K562 (cell line): ENCODE measurements around the gene AGPAT3. TPM values are rescaled to one million over a fixed set of nuclear protein-coding genes. Genes with fewer than 3 reads are reported as not detected.

ENCODE experiments used
- ATAC-seq: fragments of 200-7000 bp; cut with Tn5 transposase; 3 replicates; pipeline ENCODE4 v1.9.1; 2020; ENCODE audit warnings: moderate library complexity
- BruUV-seq: library from RNA; stranded (reverse); fragments of 400-500 nt; replicated peaks from 2 replicates; lab custom pipeline; 2021; lab: Mats Ljungman, UMichigan
- CTCF ChIA-PET: fragments of 300-600 bp; formaldehyde crosslinking; extraction: SDS; loops from one replicate; lab custom pipeline; 2021; ENCODE audit warnings: low intra/inter-chr PET ratio; lab: Yijun Ruan, JAX
- POLR2A ChIA-PET: fragments of 300-600, 350-650 bp; sonication (Branson Sonifier 250); formaldehyde crosslinking; extraction: SDS; loops from one replicate; lab custom pipeline; 2021; ENCODE audit warnings: antibody characterized with exemption, inconsistent platforms; lab: Yijun Ruan, JAX
- DNase-seq, 4 experiments: peaks; one replicate each; pipeline versions ENCODE4 v3.0.0 to v3.0.0-alpha.2; 2011 to 2018; ENCODE audit warnings: low spot score in 3 of 4, mixed read lengths in 3 of 4; ENCODE audit errors: extremely low read depth in 1 of 4
- FAIRE-seq: peaks from 2 replicates; lab custom pipeline; 2011; peaks lifted over from hg19 to GRCh38; lab: Jason Lieb, UNC
- H2AFZ ChIP-seq: 2 replicates; pipeline ENCODE4 v1.6.0; 2011; ENCODE audit warnings: low read depth, low read length, control low read depth, inconsistent platforms
- H3K27ac ChIP-seq: fragments of 200-600 bp; 3 replicates; pipeline ENCODE4 v1.8.0; 2011; ENCODE audit warnings: low read depth, mild to moderate bottlenecking, control low read depth, inconsistent platforms, low read length, moderate library complexity, mixed read lengths; ENCODE audit errors: extremely low read depth
- H3K27me3 ChIP-seq, 2 experiments: fragments of 300-600 bp in 1 of 2; 2 replicates in 1 of 2; 3 replicates in 1 of 2; pipeline versions ENCODE4 v1.6.0 to v1.8.0; 2011; ENCODE audit warnings: inconsistent platforms in 2 of 2, low read length in 2 of 2, mild to moderate bottlenecking in 1 of 2, mixed read lengths in 1 of 2, moderate library complexity in 1 of 2; ENCODE audit not compliant: control insufficient read depth in 2 of 2, insufficient read depth in 2 of 2
- H3K36me3 ChIP-seq: fragments of 300-600 bp; 3 replicates; pipeline ENCODE4 v1.8.0; 2011; ENCODE audit warnings: mild to moderate bottlenecking, low read length, inconsistent platforms; ENCODE audit not compliant: control insufficient read depth, insufficient read depth
- H3K4me1 ChIP-seq, 2 experiments: fragments of 200-600 bp in 1 of 2; replicated peaks in 1 of 2; 2 replicates in 1 of 2; 3 replicates in 1 of 2; pipeline versions ENCODE4 v1.5.1 to v1.8.0; 2011; ENCODE audit warnings: inconsistent platforms in 2 of 2, low read length in 2 of 2, mild to moderate bottlenecking in 1 of 2, mixed read lengths in 1 of 2, moderate library complexity in 1 of 2; ENCODE audit not compliant: control insufficient read depth in 2 of 2, insufficient read depth in 2 of 2
- H3K4me2 ChIP-seq: 2 replicates; pipeline ENCODE4 v1.6.1; 2011; ENCODE audit warnings: low read length, control low read depth, inconsistent platforms, mixed read lengths; ENCODE audit not compliant: insufficient read depth
- H3K4me3 ChIP-seq: fragments of 200-600 bp; sonication (generic), shearing (Covaris generic); 2 replicates; pipeline ENCODE4 v1.5.1; 2016; ENCODE audit warnings: control low read depth, inconsistent platforms
- H3K79me2 ChIP-seq: fragments of 200-600 bp; 3 replicates; pipeline ENCODE4 v1.8.0; 2011; ENCODE audit warnings: low read length, inconsistent platforms; ENCODE audit not compliant: control insufficient read depth, insufficient read depth
- H3K9ac ChIP-seq, 2 experiments: 2 replicates each; pipeline versions ENCODE4 v1.6.0 to v1.6.1; 2011; ENCODE audit warnings: low read depth in 2 of 2, low read length in 2 of 2, control low read depth in 1 of 2, inconsistent platforms in 1 of 2, mild to moderate bottlenecking in 1 of 2, mixed read lengths in 1 of 2; ENCODE audit not compliant: insufficient read depth in 1 of 2
- H3K9me1 ChIP-seq: one replicate; pipeline ENCODE4 v1.6.0; 2011; ENCODE audit warnings: inconsistent platforms, mild to moderate bottlenecking, low read length, moderate library complexity; ENCODE audit not compliant: control insufficient read depth, insufficient read depth
- H3K9me3 ChIP-seq: replicated peaks from 2 replicates; pipeline ENCODE4 v1.5.1; 2011; ENCODE audit warnings: low read depth, low read length, inconsistent platforms; ENCODE audit not compliant: control insufficient read depth, insufficient read depth
- H4K20me1 ChIP-seq: replicated peaks from 2 replicates; pipeline ENCODE4 v1.6.1; 2011; ENCODE audit warnings: low read length, inconsistent platforms, mixed read lengths; ENCODE audit not compliant: control insufficient read depth, insufficient read depth
- DNMT1 ChIP-seq: fragments of 450-650 bp; IDR thresholded peaks from 2 replicates; pipeline ENCODE4 v1.6.1; 2016; ENCODE audit warnings: antibody characterized with exemption, mild to moderate bottlenecking
- HDGF ChIP-seq: fragments of 450-650 bp; IDR thresholded peaks from 2 replicates; pipeline ENCODE4 v1.6.1; 2016
- HMGN3 ChIP-seq: IDR thresholded peaks from 2 replicates; pipeline ENCODE4 v1.6.1; 2011; ENCODE audit warnings: borderline replicate concordance, low read depth, mild to moderate bottlenecking, mixed read lengths, low read length; ENCODE audit not compliant: insufficient read length; ENCODE audit errors: extremely low read depth
- HOXB6 ChIP-seq: fragments of 250-450 bp; sonication (Bioruptor Pico); IDR thresholded peaks from 2 replicates; pipeline ENCODE4 v1.5.1; 2022; ENCODE audit warnings: mild to moderate bottlenecking, borderline replicate concordance
- MYNN ChIP-seq, 2 experiments: sonication (generic); formaldehyde crosslinking in 1 of 2; IDR thresholded peaks; 2 replicates each; pipeline versions ENCODE4 v1.5.0 to v1.6.1; 2016 to 2020; ENCODE audit warnings: antibody characterized with exemption in 1 of 2, missing genetic modification reagents in 1 of 2
- POLR2G ChIP-seq: fragments of 200-400 bp; formaldehyde crosslinking; IDR thresholded peaks from 2 replicates; pipeline ENCODE4 v1.6.1; 2017; ENCODE audit warnings: low read depth, mild to moderate bottlenecking, antibody characterized with exemption, low read length, moderate library complexity
- RB1 ChIP-seq: fragments of 450-650 bp; IDR thresholded peaks from 2 replicates; pipeline ENCODE4 v1.6.1; 2017; ENCODE audit warnings: low read depth, mild to moderate bottlenecking
- RBFOX2 ChIP-seq: fragments of 200-400 bp; formaldehyde crosslinking; IDR thresholded peaks from 2 replicates; pipeline ENCODE4 v1.6.1; 2017; ENCODE audit warnings: low read depth, mild to moderate bottlenecking, low read length, moderate library complexity
- ZKSCAN1 ChIP-seq: fragments of 150-350 bp; IDR thresholded peaks from 2 replicates; pipeline ENCODE4 v1.6.1; 2016; ENCODE audit warnings: low read depth, low read length
- whole genome bisulfite sequencing: fragments of 100-300 bp; shearing (Covaris generic); methylation state at CpG from one replicate; pipeline ENCODE4 v1.1.6; 2016; ENCODE audit warnings: low coverage, mixed read lengths; ENCODE audit not compliant: insufficient coverage; ENCODE audit errors: missing lambda C conversion rate; 5-methylcytosine and 5-hydroxymethylcytosine counted together
- in situ Hi-C: fragments of 300-500 bp; cut with MboI; formaldehyde crosslinking; loops from 4 replicates; pipeline ENCODE4 v1.15.0; 2018; ENCODE audit warnings: inconsistent platforms, mixed read lengths
- intact Hi-C: fragments of 100-400 bp; cut with micrococcal nuclease; formaldehyde crosslinking; loops from 2 replicates; pipeline ENCODE4 v1.14.2; 2022
- polyA plus RNA-seq, 8 experiments: library from polyadenylated mRNA; depleted of rRNA in 4 of 8; stranded (reverse) in 5 of 8; unstranded in 3 of 8; fragments of >200 nt; fragmentation: Nextera tagmentation in 2 of 8; fragmentation: Illumina TruSeq in 1 of 8; extraction: Ambion mirVana in 2 of 8; extraction: Trizol in 1 of 8; gene quantifications; 2 replicates each; pipeline versions ENCODE4 v1.2.1 to v1.2.3, GENCODE V29; 2011 to 2014; ENCODE audit warnings: inconsistent platforms in 1 of 8, missing spikeins in 1 of 8
- total RNA-seq, 7 experiments: library from RNA; depleted of rRNA in 6 of 7; stranded (reverse); fragments of >200 nt in 6 of 7; fragmentation: Illumina TruSeq in 2 of 7; extraction: Trizol in 2 of 7; gene quantifications; 2 replicates each; pipeline versions ENCODE4 v1.2.1 to v1.2.3, GENCODE V29; 2011 to 2021; ENCODE audit warnings: low replicate concordance in 1 of 7
- TF ChIP-seq, protein P1 (sequence below): sonication (generic); formaldehyde crosslinking; IDR thresholded peaks from 2 replicates; pipeline ENCODE4 v1.8.0; 2023; ENCODE audit warnings: missing genetic modification reagents, mild to moderate bottlenecking, borderline replicate concordance
- TF ChIP-seq, protein P2 (sequence below): fragments of 250-450 bp; sonication (Bioruptor Pico); IDR thresholded peaks from 2 replicates; pipeline ENCODE4 v1.5.1; 2021; ENCODE audit warnings: mild to moderate bottlenecking
- TF ChIP-seq, protein P3 (sequence below): IDR thresholded peaks from 3 replicates; pipeline ENCODE4 v1.6.1; 2011; ENCODE audit warnings: borderline replicate concordance, mild to moderate bottlenecking; ENCODE audit not compliant: insufficient read length, insufficient read depth

AGPAT3 gene
- total and polyA plus RNA-seq, 9 of the 15 experiments (the other 6 are each of a cell fraction or from before 2014, with no cell fraction given): 1.5 to 88.4 (median 35.7) TPM

DNA sequence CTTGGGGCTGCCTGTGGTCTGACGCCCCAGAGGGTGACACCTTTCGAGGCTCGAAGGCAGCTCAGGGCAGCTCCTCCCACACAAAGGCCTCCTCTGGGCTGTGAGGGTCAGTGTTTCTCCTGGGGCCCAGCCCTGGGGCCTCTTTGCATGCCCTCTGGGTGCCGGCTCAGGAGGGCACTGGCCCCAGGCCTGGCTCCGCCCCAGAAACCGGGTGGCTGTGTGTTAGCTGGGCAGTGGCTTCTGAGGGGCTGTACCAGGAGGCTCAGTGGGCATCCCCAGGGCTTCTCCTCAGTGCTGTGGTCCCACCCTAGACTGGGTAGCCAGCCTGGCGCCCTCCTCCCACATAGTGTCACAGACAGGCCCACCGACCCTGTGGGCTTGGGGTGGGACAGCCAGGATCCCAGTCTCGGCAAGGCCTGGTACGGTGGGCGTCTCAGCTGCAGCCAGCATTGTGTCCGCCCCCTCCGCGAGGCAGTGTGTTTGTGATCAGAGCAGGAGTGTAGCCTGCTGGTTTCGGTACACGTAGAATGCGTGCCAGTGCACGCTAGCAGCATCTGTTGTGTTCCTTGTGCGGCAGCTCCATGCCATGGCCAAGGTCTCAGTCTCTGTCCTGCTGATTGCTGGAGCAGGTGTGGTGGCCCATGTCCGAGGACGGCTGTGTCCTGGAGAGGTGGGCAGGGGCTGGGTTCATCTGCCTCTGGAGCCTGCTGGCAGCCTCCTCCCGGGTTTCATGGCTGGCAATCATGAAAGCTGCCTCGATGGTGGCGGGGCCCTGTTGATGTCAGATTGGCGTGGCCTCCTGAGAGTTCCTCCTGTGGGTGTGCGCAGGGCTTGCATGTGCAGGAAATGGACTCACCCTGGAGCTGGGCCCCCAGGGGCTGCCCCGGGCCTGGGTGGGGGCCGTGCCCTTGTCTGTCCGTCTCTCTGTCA lies 47.6 kb upstream of the AGPAT3 start:
- ATAC-seq (no peak), FAIRE-seq (no peak), DNase-seq (no peak)
- POLR2A ChIA-PET: interaction anchor here (0.9 to 2.0 kb wide), 4 partner anchors 9 to 15 kb away, joined by 3 to 9 read pairs (median 4); no protein-coding TSS in a partner anchor
- peak overlapping the region in 1 of 2 experiments; percentile 63; a peak in 2 of 4 replicates for H3K9ac ChIP-seq
- H3K27me3 ChIP-seq: no peaks in the 10 kb centered on the region; a peak in 1 of 5 replicates
- BruUV-seq: no TSS peak
- H3K4me2 ChIP-seq: no peak overlapping the region
- H3K9me1 ChIP-seq: no peaks in the 10 kb centered on the region
- intact Hi-C loops: no loop called here
- no peaks in the 10 kb centered on the region for H3K36me3 ChIP-seq
- no peak overlapping the region for H3K27ac ChIP-seq
- H3K9me3 ChIP-seq: no peaks in the 10 kb centered on the region
- in situ Hi-C loops: no loop called here
- WGBS: 73% methylated on average over 29 of the region's 29 CpGs
- H3K4me3 ChIP-seq: no peak overlapping the region
- H3K4me1 ChIP-seq: peaks cover 12 to 75% of the 10 kb centered on the region in 2 experiments; a peak in 3 of 5 replicates
- no peak overlapping the region for H2AFZ ChIP-seq
- H3K79me2 ChIP-seq: no peaks in the 10 kb centered on the region
- CTCF ChIA-PET: no interaction called here
- H4K20me1 ChIP-seq: 0 out of 2 replicates have a peak, but pooled peaks cover 4% of the 10 kb centered on the region
- no peak for TF ChIP-seq HOXB6 (CRISPR knock-in tag)
- no peak for TF ChIP-seq MYNN (IDR thresholded peaks at IDR 0.05)
- no peak for TF ChIP-seq MYNN (CRISPR knock-in tag; IDR thresholded peaks at IDR 0.05)
- 0 out of 2 replicates have a peak, but pooled peaks have one; percentile 42 for TF ChIP-seq RBFOX2
- no peak for TF ChIP-seq RB1
- TF ChIP-seq ZKSCAN1: no peak
- TF ChIP-seq, protein P1, sequence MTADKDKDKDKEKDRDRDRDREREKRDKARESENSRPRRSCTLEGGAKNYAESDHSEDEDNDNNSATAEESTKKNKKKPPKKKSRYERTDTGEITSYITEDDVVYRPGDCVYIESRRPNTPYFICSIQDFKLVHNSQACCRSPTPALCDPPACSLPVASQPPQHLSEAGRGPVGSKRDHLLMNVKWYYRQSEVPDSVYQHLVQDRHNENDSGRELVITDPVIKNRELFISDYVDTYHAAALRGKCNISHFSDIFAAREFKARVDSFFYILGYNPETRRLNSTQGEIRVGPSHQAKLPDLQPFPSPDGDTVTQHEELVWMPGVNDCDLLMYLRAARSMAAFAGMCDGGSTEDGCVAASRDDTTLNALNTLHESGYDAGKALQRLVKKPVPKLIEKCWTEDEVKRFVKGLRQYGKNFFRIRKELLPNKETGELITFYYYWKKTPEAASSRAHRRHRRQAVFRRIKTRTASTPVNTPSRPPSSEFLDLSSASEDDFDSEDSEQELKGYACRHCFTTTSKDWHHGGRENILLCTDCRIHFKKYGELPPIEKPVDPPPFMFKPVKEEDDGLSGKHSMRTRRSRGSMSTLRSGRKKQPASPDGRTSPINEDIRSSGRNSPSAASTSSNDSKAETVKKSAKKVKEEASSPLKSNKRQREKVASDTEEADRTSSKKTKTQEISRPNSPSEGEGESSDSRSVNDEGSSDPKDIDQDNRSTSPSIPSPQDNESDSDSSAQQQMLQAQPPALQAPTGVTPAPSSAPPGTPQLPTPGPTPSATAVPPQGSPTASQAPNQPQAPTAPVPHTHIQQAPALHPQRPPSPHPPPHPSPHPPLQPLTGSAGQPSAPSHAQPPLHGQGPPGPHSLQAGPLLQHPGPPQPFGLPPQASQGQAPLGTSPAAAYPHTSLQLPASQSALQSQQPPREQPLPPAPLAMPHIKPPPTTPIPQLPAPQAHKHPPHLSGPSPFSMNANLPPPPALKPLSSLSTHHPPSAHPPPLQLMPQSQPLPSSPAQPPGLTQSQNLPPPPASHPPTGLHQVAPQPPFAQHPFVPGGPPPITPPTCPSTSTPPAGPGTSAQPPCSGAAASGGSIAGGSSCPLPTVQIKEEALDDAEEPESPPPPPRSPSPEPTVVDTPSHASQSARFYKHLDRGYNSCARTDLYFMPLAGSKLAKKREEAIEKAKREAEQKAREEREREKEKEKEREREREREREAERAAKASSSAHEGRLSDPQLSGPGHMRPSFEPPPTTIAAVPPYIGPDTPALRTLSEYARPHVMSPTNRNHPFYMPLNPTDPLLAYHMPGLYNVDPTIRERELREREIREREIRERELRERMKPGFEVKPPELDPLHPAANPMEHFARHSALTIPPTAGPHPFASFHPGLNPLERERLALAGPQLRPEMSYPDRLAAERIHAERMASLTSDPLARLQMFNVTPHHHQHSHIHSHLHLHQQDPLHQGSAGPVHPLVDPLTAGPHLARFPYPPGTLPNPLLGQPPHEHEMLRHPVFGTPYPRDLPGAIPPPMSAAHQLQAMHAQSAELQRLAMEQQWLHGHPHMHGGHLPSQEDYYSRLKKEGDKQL (CRISPR knock-in tag): no peak
- TF ChIP-seq POLR2G: peak; percentile 63; the same call in 1 of the 2 replicates
- no peak for TF ChIP-seq DNMT1
- TF ChIP-seq, protein P2, sequence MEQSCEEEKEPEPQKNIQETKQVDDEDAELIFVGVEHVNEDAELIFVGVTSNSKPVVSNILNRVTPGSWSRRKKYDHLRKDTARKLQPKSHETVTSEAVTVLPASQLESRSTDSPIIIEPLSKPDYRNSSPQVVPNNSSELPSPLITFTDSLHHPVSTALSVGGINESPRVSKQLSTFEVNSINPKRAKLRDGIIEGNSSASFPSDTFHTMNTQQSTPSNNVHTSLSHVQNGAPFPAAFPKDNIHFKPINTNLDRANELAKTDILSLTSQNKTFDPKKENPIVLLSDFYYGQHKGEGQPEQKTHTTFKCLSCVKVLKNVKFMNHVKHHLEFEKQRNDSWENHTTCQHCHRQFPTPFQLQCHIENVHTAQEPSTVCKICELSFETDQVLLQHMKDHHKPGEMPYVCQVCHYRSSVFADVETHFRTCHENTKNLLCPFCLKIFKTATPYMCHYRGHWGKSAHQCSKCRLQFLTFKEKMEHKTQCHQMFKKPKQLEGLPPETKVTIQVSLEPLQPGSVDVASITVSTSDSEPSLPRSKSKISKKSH: no peak
- TF ChIP-seq, protein P3, sequence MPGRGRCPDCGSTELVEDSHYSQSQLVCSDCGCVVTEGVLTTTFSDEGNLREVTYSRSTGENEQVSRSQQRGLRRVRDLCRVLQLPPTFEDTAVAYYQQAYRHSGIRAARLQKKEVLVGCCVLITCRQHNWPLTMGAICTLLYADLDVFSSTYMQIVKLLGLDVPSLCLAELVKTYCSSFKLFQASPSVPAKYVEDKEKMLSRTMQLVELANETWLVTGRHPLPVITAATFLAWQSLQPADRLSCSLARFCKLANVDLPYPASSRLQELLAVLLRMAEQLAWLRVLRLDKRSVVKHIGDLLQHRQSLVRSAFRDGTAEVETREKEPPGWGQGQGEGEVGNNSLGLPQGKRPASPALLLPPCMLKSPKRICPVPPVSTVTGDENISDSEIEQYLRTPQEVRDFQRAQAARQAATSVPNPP: no peak
- no peak for TF ChIP-seq HDGF
- TF ChIP-seq HMGN3: peak; percentile 23
